NOMO-1 (cell line): Measurements from ENCODE around the gene MMAA.
"Not testable (repeated sequence)": the region's sequence is repeated elsewhere in the genome, so short reads cannot be mapped to it uniquely, and the experiment has no call there.

Experiments
- DNase-seq, 2 experiments: peaks; one replicate each; lab custom pipeline; 2025; ENCODE audit not compliant: unreplicated experiment in 2 of 2; lab: John Stamatoyannopoulos, UW

Gene MMAA

GRCh38 chr4:145626623-145626982, 7.4 kb downstream of the MMAA start:
- DNase-seq = no peak

- no peak for DNase-seq
Observed at GRCh38 chr4:145635117-145635516, 15.9 kb downstream of the MMAA start.

- no peak for DNase-seq
Observed at GRCh38 chr4:145635630-145636029, 16.4 kb downstream of the MMAA start.

- DNase-seq = no peak
Observed at GRCh38 chr4:145639186-145639698, 20.1 kb downstream of the MMAA start.

- DNase-seq = not testable (repeated sequence)
Observed at GRCh38 chr4:145640236-145640635, 21.1 kb downstream of the MMAA start.

GRCh38 chr4:145643295-145643694, 24.1 kb downstream of the MMAA start:
- DNase-seq = no peak

- DNase-seq = no peak
Observed at GRCh38 chr4:145644699-145645098, 25.5 kb downstream of the MMAA start.

- no peak for DNase-seq
Observed at GRCh38 chr4:145656156-145656555, 37.0 kb downstream of the MMAA start.

- DNase-seq = no peak
Observed at GRCh38 chr4:145660064-145660463, 40.9 kb downstream of the MMAA start.

GRCh38 chr4:145663194-145663593, 44.0 kb downstream of the MMAA start:
- DNase-seq = no peak

GRCh38 chr4:145665773-145666172, 46.6 kb downstream of the MMAA start:
- DNase-seq = no peak

GRCh38 chr4:145670422-145670821, 51.2 kb downstream of the MMAA start:
- no peak for DNase-seq

GRCh38 chr4:145679520-145679919, 60.3 kb downstream of the MMAA start:
- DNase-seq = no peak

- no peak for DNase-seq
Observed at GRCh38 chr4:145679991-145680455, 60.8 kb downstream of the MMAA start, which contains the start of gene C4orf51. Gene C4orf51 (plus strand): TSS chr4:145680146. CDS start chr4:145680204, 58 bp downstream.

- DNase-seq = no peak
Observed at GRCh38 chr4:145680902-145681301, 61.7 kb downstream of the MMAA start.

- no peak for DNase-seq
Observed at GRCh38 chr4:145681518-145681917, 62.3 kb downstream of the MMAA start.

- no peak for DNase-seq
Observed at GRCh38 chr4:145681956-145682355, 62.8 kb downstream of the MMAA start.

GRCh38 chr4:145686991-145687390, 67.8 kb downstream of the MMAA start:
- no peak for DNase-seq

GRCh38 chr4:145690610-145691009, 71.4 kb downstream of the MMAA start:
- no peak for DNase-seq

- DNase-seq = not testable (repeated sequence)
Observed at GRCh38 chr4:145691416-145691815, 72.2 kb downstream of the MMAA start.

- DNase-seq = no peak
Observed at GRCh38 chr4:145694929-145695328, 75.7 kb downstream of the MMAA start.

GRCh38 chr4:145697332-145697731, 78.1 kb downstream of the MMAA start:
- no peak for DNase-seq

GRCh38 chr4:145698507-145698906, 79.3 kb downstream of the MMAA start:
- no peak for DNase-seq
